Effector memory CD8-positive, alpha-beta T cell (primary cell): ENCODE results near the gene KCNQ1.

Experiments used
- ATAC-seq: fragments of 150-1000 bp; cut with Tn5 transposase; replicated peaks from 2 replicates; pipeline ENCODE4 v1.10.0; 2021; ENCODE audit warnings: mild to moderate bottlenecking, moderate library complexity
- DNase-seq, 3 experiments: peaks; one replicate each; pipeline ENCODE4 v3.0.0; 2021
- H3K27ac Mint-ChIP-seq, 2 donors: one replicate each; pipeline ENCODE4 v1.8.0; 2022; ENCODE audit warnings: mild to moderate bottlenecking in 2 of 2, mixed read lengths in 2 of 2, moderate library complexity in 2 of 2
- H3K27me3 Mint-ChIP-seq, 2 donors: one replicate each; pipeline ENCODE4 v1.8.0; 2022; ENCODE audit warnings: mixed read lengths in 2 of 2
- H3K36me3 Mint-ChIP-seq: one replicate; pipeline ENCODE4 v1.8.0; 2022; ENCODE audit warnings: mild to moderate bottlenecking, moderate library complexity, mixed read lengths; ENCODE audit not compliant: insufficient read depth
- H3K4me1 Mint-ChIP-seq, 2 donors: one replicate each; pipeline ENCODE4 v1.8.0; 2022; ENCODE audit warnings: low read depth in 2 of 2, mixed read lengths in 2 of 2
- H3K4me3 Mint-ChIP-seq, 2 donors: one replicate each; pipeline ENCODE4 v1.8.0; 2022; ENCODE audit warnings: mild to moderate bottlenecking in 2 of 2, mixed read lengths in 2 of 2, moderate library complexity in 2 of 2
- H3K9me3 Mint-ChIP-seq, 2 donors: one replicate each; pipeline ENCODE4 v1.8.0; 2022; ENCODE audit warnings: mixed read lengths in 2 of 2

The KCNQ1 gene

GRCh38 chr11:2848497-2848896 lies 403.7 kb downstream of the KCNQ1 start:
- H3K36me3 Mint-ChIP-seq: no peaks in the 10 kb centered on the region
- H3K27me3 Mint-ChIP-seq: no peaks in the 10 kb centered on the region
- no peaks in the 10 kb centered on the region for H3K9me3 Mint-ChIP-seq
- no peak for DNase-seq
- no peak overlapping the region for H3K27ac Mint-ChIP-seq
- H3K4me1 Mint-ChIP-seq: peaks cover 0 to 4% of the 10 kb centered on the region in 2 donors
- ATAC-seq: no peak
- no peak overlapping the region for H3K4me3 Mint-ChIP-seq

DNA sequence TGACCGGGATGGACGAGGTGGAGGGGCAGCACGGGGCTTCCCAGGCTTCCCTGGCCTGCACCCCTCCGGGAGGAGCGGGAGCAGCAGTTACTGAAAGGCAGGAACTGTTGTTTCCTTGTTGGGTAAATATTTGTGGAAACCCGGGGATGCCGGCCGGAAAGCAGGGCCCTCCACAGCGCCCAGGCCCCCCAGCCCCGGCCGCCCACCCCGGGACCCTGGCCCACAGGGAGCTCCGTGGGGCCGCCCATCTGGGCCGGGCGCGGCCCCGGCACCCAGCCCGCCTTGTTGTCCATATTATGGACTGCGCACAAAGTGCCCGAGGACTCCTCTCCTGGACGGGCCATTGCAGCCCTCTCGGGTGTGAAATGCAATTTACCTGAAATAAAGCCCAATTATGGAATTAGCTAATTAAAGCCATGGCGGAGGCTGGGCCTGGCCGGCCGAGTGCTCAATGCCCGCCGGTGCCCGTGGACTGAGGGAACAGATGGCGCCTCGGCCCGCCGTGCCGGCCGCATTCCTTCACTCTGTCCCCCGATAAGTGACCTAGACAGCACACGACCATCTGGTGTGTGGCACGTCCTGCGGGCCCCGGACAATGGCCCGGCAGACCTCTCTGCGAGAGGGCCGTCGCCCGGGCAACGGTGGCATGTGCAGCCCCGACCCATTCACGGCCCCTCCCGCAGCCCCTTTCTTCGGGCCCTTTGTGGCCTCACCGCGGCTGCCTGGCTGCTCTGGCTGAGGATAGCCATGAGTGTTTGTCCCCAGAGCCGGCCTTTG lies 405.4 kb downstream of the KCNQ1 start:
- Mint-ChIP-seq H3K9me3 (no peaks in the 10 kb centered on the region), H3K36me3 (no peaks in the 10 kb centered on the region), H3K27me3 (no peaks in the 10 kb centered on the region), H3K4me3 (no peak overlapping the region), H3K27ac (no peak overlapping the region), H3K4me1 (peaks cover 0 to 4% of the 10 kb centered on the region in 2 donors)
- ATAC-seq (no peak), DNase-seq (no peak)

DNA sequence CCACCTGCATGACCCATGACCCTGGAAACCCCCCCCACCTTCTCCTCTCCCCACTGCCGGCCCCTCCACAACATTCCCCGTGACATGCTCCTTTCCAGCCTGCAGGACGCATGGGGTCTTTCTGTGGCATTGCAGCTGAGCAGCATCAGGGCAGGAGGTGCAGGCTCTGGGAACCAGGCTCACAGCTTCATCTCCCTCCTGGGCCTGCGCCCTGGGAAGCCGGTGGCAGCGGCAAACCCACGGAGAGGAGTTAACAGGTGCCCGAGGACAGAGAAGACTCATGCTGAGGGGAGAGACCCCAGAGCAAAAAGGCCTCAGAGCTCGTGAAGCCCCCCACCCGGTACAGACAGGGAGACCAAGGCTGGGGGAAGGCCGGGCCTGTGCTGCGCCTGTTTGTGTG lies 408.6 kb downstream of the KCNQ1 start:
- Mint-ChIP-seq H3K27me3 (no peaks in the 10 kb centered on the region), H3K4me1 (peaks cover 0 to 4% of the 10 kb centered on the region in 2 donors), H3K9me3 (no peaks in the 10 kb centered on the region), H3K36me3 (peaks cover 3% of the 10 kb centered on the region), H3K4me3 (no peak overlapping the region), H3K27ac (no peak overlapping the region)
- ATAC-seq (no peak), DNase-seq (no peak)

- H3K27ac Mint-ChIP-seq: no peak overlapping the region
- H3K4me3 Mint-ChIP-seq: no peak overlapping the region
- no peaks in the 10 kb centered on the region for H3K9me3 Mint-ChIP-seq
- DNase-seq: no peak
- no peaks in the 10 kb centered on the region for H3K27me3 Mint-ChIP-seq
- ATAC-seq: no peak
- H3K4me1 Mint-ChIP-seq: peaks cover 0 to 4% of the 10 kb centered on the region in 2 donors
- H3K36me3 Mint-ChIP-seq: peaks cover 3% of the 10 kb centered on the region
These were observed 409.3 kb downstream of the KCNQ1 start for GRCh38 chr11:2853997-2854560.

- Mint-ChIP-seq H3K27ac (no peak overlapping the region), H3K4me3 (no peak overlapping the region), H3K36me3 (peaks cover 3% of the 10 kb centered on the region), H3K27me3 (peaks cover 0 to 9% of the 10 kb centered on the region in 2 donors), H3K9me3 (no peaks in the 10 kb centered on the region), H3K4me1 (peaks cover 0 to 4% of the 10 kb centered on the region in 2 donors)
- no peak for DNase-seq
- ATAC-seq: no peak
These were observed 410.4 kb downstream of the KCNQ1 start for GRCh38 chr11:2855162-2855561.

DNA sequence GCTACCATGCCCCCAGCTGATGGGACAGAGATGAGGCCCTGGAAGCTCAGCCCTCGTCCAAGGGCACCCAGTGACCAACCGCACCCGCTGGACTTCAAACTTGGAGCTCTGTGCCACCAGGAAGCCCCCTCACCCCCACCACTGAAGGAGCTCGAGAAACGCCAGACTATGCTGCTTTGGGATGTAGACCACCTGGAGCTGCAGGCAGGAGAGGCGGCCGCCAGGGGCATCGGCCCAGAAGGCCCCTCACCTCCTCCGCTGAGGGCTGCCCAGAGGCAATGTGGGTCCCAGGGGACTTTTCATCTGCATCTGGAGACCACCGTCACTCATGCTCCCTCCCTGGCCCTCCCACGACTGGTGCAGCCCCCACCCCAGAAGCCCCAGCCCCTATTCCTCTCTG lies 412.5 kb downstream of the KCNQ1 start:
- Mint-ChIP-seq H3K36me3 (peaks cover 3% of the 10 kb centered on the region), H3K9me3 (no peaks in the 10 kb centered on the region), H3K27ac (no peak overlapping the region), H3K27me3 (peaks cover 12 to 28% of the 10 kb centered on the region in 2 donors), H3K4me1 (peaks cover 0 to 2% of the 10 kb centered on the region in 2 donors), H3K4me3 (no peak overlapping the region)
- ATAC-seq (no peak), DNase-seq (no peak)

- Mint-ChIP-seq H3K27ac (no peak overlapping the region), H3K9me3 (no peaks in the 10 kb centered on the region), H3K4me1 (peaks cover 0 to 2% of the 10 kb centered on the region in 2 donors), H3K27me3 (peaks cover 12 to 28% of the 10 kb centered on the region in 2 donors), H3K4me3 (no peak overlapping the region), H3K36me3 (peaks cover 3% of the 10 kb centered on the region)
- DNase-seq (no peak), ATAC-seq (no peak)
These were observed 413.1 kb downstream of the KCNQ1 start for GRCh38 chr11:2857918-2858317.

GRCh38 chr11:2858995-2859698 lies 414.3 kb downstream of the KCNQ1 start:
- peaks cover 21 to 41% of the 10 kb centered on the region in 2 donors for H3K27me3 Mint-ChIP-seq
- H3K36me3 Mint-ChIP-seq: peaks cover 3% of the 10 kb centered on the region
- no peak overlapping the region for H3K27ac Mint-ChIP-seq
- peaks cover 0 to 2% of the 10 kb centered on the region in 2 donors for H3K4me1 Mint-ChIP-seq
- no peak overlapping the region for H3K4me3 Mint-ChIP-seq
- DNase-seq (no peak), ATAC-seq (no peak)
- H3K9me3 Mint-ChIP-seq: no peaks in the 10 kb centered on the region

- no peak overlapping the region for H3K27ac Mint-ChIP-seq
- peaks cover 3% of the 10 kb centered on the region for H3K36me3 Mint-ChIP-seq
- H3K4me3 Mint-ChIP-seq: no peak overlapping the region
- DNase-seq (no peak), ATAC-seq (no peak)
- no peaks in the 10 kb centered on the region for H3K9me3 Mint-ChIP-seq
- H3K4me1 Mint-ChIP-seq: peaks cover 0 to 2% of the 10 kb centered on the region in 2 donors
- peaks cover 26 to 46% of the 10 kb centered on the region in 2 donors for H3K27me3 Mint-ChIP-seq
These were observed 414.9 kb downstream of the KCNQ1 start for GRCh38 chr11:2859699-2860037.

DNA sequence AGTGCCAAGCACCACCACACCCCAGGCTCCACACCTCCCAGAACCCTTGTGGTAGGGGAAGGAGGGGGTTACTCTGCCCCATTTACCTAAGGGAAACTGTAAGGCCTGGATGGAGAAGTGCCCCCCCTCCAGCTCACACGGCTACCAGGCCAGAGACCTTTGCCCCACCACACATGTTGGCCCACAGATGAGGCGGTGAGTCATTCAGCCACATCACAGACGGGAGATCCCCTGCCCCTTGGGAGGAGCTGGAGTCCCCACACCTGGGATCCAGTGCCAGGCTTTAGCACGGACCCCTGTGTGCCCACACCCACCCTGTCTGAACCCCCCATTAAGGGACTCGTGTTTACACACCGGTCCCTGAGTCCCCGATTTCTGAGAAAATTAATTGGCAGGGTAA lies 415.8 kb downstream of the KCNQ1 start:
- DNase-seq (no peak), ATAC-seq (peak; percentile 43)
- Mint-ChIP-seq H3K9me3 (no peaks in the 10 kb centered on the region), H3K36me3 (peaks cover 3% of the 10 kb centered on the region), H3K27ac (no peak overlapping the region), H3K4me3 (no peak overlapping the region), H3K27me3 (peaks cover 31 to 53% of the 10 kb centered on the region in 2 donors), H3K4me1 (peaks cover 0 to 2% of the 10 kb centered on the region in 2 donors)

DNA sequence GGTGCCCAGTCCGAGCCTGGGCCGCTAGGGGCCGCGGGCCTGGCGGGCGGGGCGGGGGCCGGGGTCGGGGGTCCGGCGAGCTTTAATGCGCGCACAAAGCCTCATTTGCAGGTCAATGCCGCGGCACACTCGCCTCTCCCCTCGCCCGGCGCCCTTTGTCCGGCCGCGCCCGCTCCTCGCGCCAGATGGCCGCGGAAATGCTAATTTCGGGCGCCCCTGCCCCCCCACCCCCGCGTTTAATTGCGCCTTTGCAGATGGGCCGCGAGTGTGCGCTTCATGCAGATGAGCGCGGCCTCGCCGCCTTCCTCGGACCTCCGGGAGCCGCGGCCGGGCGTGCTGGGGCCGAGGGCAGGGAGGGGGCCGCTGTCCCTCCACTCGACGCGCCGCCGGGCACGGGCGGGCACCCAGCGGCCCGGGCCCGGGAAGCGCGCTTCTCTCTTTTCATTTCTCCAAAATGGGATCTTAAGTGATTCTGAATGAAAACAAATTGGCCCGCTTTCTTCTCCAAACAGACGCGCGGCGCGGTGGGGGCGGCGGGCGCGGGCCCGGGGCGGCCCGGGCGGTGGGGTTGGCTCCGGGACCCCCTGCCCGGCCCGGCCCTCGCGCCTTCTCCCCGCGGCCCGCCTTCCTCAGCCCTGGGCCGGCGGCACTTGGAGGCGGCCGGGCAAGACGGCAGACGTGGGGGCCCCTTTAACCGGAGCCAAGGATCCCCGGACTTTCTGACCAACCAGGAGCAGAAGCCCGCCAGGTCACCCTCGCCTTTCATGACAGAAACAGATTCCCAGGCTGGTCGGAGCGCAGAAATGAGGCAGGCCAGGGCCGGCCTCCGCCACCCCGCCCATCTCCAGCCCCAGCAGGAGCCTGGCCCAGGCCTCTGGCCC lies 417.8 kb downstream of the KCNQ1 start:
- DNase-seq (no peak), ATAC-seq (no peak)
- no peak overlapping the region for H3K27ac Mint-ChIP-seq
- no peak overlapping the region for H3K4me3 Mint-ChIP-seq
- H3K36me3 Mint-ChIP-seq: no peaks in the 10 kb centered on the region
- no peaks in the 10 kb centered on the region for H3K9me3 Mint-ChIP-seq
- peaks cover 0 to 2% of the 10 kb centered on the region in 2 donors for H3K4me1 Mint-ChIP-seq
- H3K27me3 Mint-ChIP-seq: peaks cover 36 to 71% of the 10 kb centered on the region in 2 donors

DNA sequence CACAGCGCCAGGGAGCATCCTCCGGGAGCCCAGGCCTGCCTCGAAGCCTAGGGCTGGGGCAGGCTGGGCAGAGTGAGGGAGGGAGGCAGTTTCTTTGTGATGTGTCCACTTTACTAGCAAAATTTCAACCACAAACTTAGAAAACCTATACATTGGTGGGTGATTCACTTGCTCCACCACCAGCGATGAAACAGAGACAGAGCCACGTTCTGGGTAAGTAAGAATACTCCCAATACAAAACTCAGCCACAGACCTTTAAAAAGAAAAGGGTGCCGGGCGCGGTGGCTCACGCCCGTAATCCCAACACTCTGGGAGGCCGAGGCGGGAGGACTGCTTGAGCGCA lies 418.4 kb downstream of the KCNQ1 start:
- H3K27me3 Mint-ChIP-seq: peaks cover 43 to 77% of the 10 kb centered on the region in 2 donors
- no peak for DNase-seq
- H3K27ac Mint-ChIP-seq: no peak overlapping the region
- ATAC-seq: no peak
- H3K4me3 Mint-ChIP-seq: no peak overlapping the region
- H3K4me1 Mint-ChIP-seq: peaks cover 0 to 4% of the 10 kb centered on the region in 2 donors
- H3K9me3 Mint-ChIP-seq: no peaks in the 10 kb centered on the region
- H3K36me3 Mint-ChIP-seq: no peaks in the 10 kb centered on the region

GRCh38 chr11:2864901-2865300 lies 420.1 kb downstream of the KCNQ1 start:
- Mint-ChIP-seq H3K36me3 (no peaks in the 10 kb centered on the region), H3K4me1 (peaks cover 0 to 7% of the 10 kb centered on the region in 2 donors), H3K27ac (no peak overlapping the region), H3K9me3 (no peaks in the 10 kb centered on the region), H3K27me3 (peaks cover 49 to 81% of the 10 kb centered on the region in 2 donors), H3K4me3 (no peak overlapping the region)
- DNase-seq (no peak), ATAC-seq (no peak)
